ENCODE results near the gene STK11IP. TPM values are rescaled to one million over a fixed set of nuclear protein-coding genes. Genes with fewer than 3 reads are reported as not detected.

The STK11IP gene
- total and polyA plus RNA-seq, 8 donors, result 24.5 to 36.6 (median 29.2) TPM

DNA sequence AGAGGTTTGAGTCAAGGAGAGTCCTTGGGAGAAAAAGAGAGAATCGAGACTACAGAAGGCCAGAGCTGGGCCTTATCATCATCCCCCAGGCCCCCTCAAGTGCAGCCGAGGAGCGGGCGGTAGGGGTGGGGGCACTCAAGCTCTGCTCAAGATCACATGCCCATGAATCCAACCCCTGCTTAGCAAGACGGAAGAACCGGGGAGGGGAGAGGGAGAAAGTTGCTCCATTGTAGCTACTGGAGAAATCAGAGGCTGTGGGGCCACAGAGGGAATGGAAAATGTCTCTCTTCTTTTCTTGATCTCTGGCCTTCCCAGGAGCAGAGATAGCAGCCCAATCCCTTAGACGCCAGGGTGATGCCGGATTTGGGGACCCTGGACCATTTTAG lies 44.4 kb downstream of the STK11IP start:
- no peak for ATAC-seq
- Histone ChIP-seq H3K36me3 (no peaks in the 10 kb centered on the region), H3K4me1 (peaks cover 9 to 13% of the 10 kb centered on the region in 2 donors), H3K27me3 (peaks cover 0 to 31% of the 10 kb centered on the region in 2 donors), H3K9me3 (no peaks in the 10 kb centered on the region), H3K27ac (no peak overlapping the region), H3K4me3 (no peak overlapping the region)
- TF ChIP-seq, protein P1, sequence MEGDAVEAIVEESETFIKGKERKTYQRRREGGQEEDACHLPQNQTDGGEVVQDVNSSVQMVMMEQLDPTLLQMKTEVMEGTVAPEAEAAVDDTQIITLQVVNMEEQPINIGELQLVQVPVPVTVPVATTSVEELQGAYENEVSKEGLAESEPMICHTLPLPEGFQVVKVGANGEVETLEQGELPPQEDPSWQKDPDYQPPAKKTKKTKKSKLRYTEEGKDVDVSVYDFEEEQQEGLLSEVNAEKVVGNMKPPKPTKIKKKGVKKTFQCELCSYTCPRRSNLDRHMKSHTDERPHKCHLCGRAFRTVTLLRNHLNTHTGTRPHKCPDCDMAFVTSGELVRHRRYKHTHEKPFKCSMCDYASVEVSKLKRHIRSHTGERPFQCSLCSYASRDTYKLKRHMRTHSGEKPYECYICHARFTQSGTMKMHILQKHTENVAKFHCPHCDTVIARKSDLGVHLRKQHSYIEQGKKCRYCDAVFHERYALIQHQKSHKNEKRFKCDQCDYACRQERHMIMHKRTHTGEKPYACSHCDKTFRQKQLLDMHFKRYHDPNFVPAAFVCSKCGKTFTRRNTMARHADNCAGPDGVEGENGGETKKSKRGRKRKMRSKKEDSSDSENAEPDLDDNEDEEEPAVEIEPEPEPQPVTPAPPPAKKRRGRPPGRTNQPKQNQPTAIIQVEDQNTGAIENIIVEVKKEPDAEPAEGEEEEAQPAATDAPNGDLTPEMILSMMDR (IDR thresholded peaks at IDR 0.05), result no peak
- no peak for DNase-seq
- intact Hi-C loops (cut with DNase I), result loop anchor here in 1 of 2 donors (5.0 kb wide), 1 partner anchor 100 kb away; the partner anchor contains the start of genes CHPF and TMEM198

DNA sequence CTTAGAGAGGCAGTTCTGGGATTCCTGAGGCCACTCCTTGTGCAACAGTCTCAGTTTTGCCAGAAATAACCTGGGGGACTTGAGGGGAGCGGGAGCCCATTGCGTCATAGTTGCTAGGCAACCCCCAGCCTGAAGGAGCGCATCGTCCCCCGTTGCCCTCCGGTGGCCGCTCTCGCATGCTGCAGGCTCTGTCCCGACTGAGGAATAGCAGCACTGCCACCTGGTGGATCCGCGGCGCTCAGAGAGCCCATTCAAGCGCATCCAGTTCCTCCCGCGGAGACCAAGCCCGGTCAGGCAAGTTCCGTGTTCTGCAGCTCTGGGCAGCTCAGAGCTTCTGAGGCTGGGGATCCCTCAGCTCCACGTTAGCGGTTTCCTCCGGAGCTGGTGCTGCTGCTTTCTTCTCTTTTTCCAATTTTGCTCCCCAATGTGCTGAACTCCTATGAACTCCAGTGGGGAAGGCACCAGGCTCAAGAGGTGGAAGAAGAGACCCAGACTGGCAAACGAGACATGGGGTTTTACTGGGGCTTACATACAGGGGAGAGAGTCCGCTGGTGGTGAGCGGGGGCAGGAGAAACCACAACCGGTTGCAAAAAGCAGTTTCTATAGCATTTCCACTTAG lies 44.9 kb downstream of the STK11IP start:
- H3K4me3 ChIP-seq, result no peak overlapping the region
- intact Hi-C loops (cut with DNase I), result loop anchor here in 1 of 2 donors (5.0 kb wide), 1 partner anchor 100 kb away; the partner anchor contains the start of genes CHPF and TMEM198
- DNase-seq (peak; percentile 94 to 99 (median 97)), ATAC-seq (peak; percentile 95)
- H3K9me3 ChIP-seq, result no peaks in the 10 kb centered on the region
- TF ChIP-seq, protein P1 (IDR thresholded peaks at IDR 0.05), result peak; percentile 97 to 99
- H3K27ac ChIP-seq, result no peak overlapping the region
- H3K36me3 ChIP-seq, result no peaks in the 10 kb centered on the region
- H3K27me3 ChIP-seq, result peaks cover 0 to 26% of the 10 kb centered on the region in 2 donors
- H3K4me1 ChIP-seq, result peaks cover 9 to 13% of the 10 kb centered on the region in 2 donors

DNA sequence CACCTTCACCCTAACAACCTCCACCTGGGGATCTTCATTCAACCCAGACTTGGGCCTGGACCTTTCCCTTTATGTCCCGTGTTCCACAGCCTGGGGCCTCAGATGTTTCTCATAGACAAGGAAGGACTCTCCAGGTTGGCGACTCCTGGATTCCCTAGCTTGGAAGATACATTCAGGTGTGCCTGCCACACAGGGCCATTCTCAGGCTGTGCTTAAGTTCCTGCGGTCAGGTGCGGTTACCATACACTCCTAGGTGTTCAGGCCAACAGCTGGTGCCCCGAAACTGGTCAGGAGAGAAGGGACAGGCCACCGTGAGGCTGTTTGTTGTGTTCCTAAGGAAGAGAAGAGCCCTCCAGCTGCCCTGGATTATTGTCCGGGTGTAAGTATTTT lies 45.4 kb downstream of the STK11IP start:
- no peak overlapping the region for H3K27ac ChIP-seq
- H3K4me1 ChIP-seq, result peaks cover 9 to 13% of the 10 kb centered on the region in 2 donors
- no peaks in the 10 kb centered on the region for H3K36me3 ChIP-seq
- H3K27me3 ChIP-seq, result peaks cover 0 to 23% of the 10 kb centered on the region in 2 donors
- no peaks in the 10 kb centered on the region for H3K9me3 ChIP-seq
- no peak overlapping the region for H3K4me3 ChIP-seq
- ATAC-seq (no peak), DNase-seq (no peak)
- intact Hi-C loops (cut with DNase I), result loop anchor here in 1 of 2 donors (5.0 kb wide), 1 partner anchor 101 kb away; the partner anchor contains the start of genes CHPF and TMEM198
- TF ChIP-seq, protein P1 (IDR thresholded peaks at IDR 0.05), result no peak

DNA sequence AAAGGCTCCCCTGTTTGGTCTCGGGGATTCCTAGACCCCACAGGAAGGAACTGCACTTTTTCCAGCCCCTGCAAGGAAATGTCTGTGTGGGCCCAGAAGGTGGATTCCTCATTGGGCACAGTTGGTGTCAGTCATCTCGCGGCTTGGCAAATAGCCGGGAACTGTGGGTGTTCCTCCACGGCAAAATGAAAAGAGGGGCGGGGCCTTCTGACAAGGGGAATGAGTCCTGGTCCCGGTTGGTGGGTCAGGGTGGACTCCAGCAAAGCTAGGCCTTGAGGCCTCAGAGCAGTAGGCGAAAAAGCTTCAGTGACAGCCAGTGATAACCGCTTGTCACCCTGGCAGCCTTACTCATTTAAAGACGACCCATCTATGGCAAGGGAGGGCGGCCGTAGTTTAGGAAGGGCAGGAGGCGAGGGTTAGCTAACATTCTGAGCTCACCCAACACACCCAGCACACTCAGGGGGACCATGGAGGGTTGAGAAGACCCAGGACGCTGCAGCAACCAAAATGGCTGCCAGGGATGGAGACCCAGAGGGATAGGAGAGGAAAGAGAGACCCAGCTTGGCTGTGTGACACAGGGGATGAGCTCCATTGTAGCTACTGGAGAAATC lies 46.2 kb downstream of the STK11IP start:
- no peak overlapping the region for H3K27ac ChIP-seq
- no peak for DNase-seq
- ATAC-seq, result no peak
- TF ChIP-seq, protein P1 (IDR thresholded peaks at IDR 0.05), result no peak
- H3K36me3 ChIP-seq, result no peaks in the 10 kb centered on the region
- peaks cover 9 to 13% of the 10 kb centered on the region in 2 donors for H3K4me1 ChIP-seq
- no peaks in the 10 kb centered on the region for H3K9me3 ChIP-seq
- H3K4me3 ChIP-seq, result no peak overlapping the region
- peaks cover 0 to 23% of the 10 kb centered on the region in 2 donors for H3K27me3 ChIP-seq
- intact Hi-C loops (cut with DNase I), result loop anchor here in 1 of 2 donors (5.0 kb wide), 1 partner anchor 102 kb away; the partner anchor contains the start of genes CHPF and TMEM198

Measured in left lung (tissue), 10 donors.